ENCODE results near the gene ANKRD44.
A peak's percentile ranks its signal among the peaks of the same experiment; 100 is the strongest.

The ANKRD44 gene

GRCh38 chr2:197204519-197205250 is 105.9 kb downstream of the ANKRD44 start:
- no peak for DNase-seq

- DNase-seq: no peak
These were observed 108.7 kb downstream of the ANKRD44 start for GRCh38 chr2:197201874-197202273.

GRCh38 chr2:197200762-197201058 is 109.9 kb downstream of the ANKRD44 start:
- DNase-seq: no peak

- no peak for DNase-seq
These were observed 110.4 kb downstream of the ANKRD44 start for GRCh38 chr2:197200051-197200761.

- peak; percentile 39 to 68 (median 60) for DNase-seq
These were observed 111.7 kb downstream of the ANKRD44 start for GRCh38 chr2:197198890-197199289.

- no peak for DNase-seq
These were observed 112.7 kb downstream of the ANKRD44 start for GRCh38 chr2:197197895-197198311.

GRCh38 chr2:197196541-197197180 is 113.9 kb downstream of the ANKRD44 start:
- no peak for DNase-seq

- DNase-seq: no peak
These were observed 115.1 kb downstream of the ANKRD44 start for GRCh38 chr2:197195518-197195917.

- DNase-seq: no peak
These were observed 118.6 kb downstream of the ANKRD44 start for GRCh38 chr2:197191940-197192322.

- no peak for DNase-seq
These were observed 119.2 kb downstream of the ANKRD44 start for GRCh38 chr2:197191177-197191939.

GRCh38 chr2:197190100-197190432 is 120.5 kb downstream of the ANKRD44 start:
- no peak for DNase-seq

GRCh38 chr2:197189426-197190099 is 121.0 kb downstream of the ANKRD44 start:
- no peak for DNase-seq

- DNase-seq: no peak
These were observed 124.9 kb downstream of the ANKRD44 start for GRCh38 chr2:197185676-197186075.

GRCh38 chr2:197184959-197185586 is 125.5 kb downstream of the ANKRD44 start:
- no peak for DNase-seq

GRCh38 chr2:197183355-197183754 is 127.2 kb downstream of the ANKRD44 start:
- no peak for DNase-seq

- no peak for DNase-seq
These were observed 127.9 kb downstream of the ANKRD44 start for GRCh38 chr2:197182668-197183067.

- DNase-seq: no peak
These were observed 129.1 kb downstream of the ANKRD44 start for GRCh38 chr2:197181491-197181890.

- DNase-seq: no peak
These were observed 130.7 kb downstream of the ANKRD44 start for GRCh38 chr2:197179744-197180498.

- DNase-seq: no peak
These were observed 134.1 kb downstream of the ANKRD44 start for GRCh38 chr2:197176522-197176921.

GRCh38 chr2:197174539-197175094 is 136.0 kb downstream of the ANKRD44 start:
- no peak for DNase-seq

- no peak for DNase-seq
These were observed 139.0 kb downstream of the ANKRD44 start for GRCh38 chr2:197171582-197171981.
